Spleen (tissue), 11 donors: ENCODE results near the gene STAT6. TPM values are rescaled to one million over a fixed set of nuclear protein-coding genes. Genes with fewer than 3 reads are reported as not detected.
A peak's percentile ranks its signal among the peaks of the same experiment; 100 is the strongest.

Experiments
- DNase-seq: peaks from one replicate; pipeline ENCODE4 v3.0.0-alpha.2; 2020
- H3K27ac ChIP-seq, 8 donors: fragments of 200-600 bp; sonication (generic) in 7 of 8; 1 replicate in 4 of 8; 2 replicates in 4 of 8; pipeline versions ENCODE4 v1.5.0 to v1.8.0; 2016 to 2021; ENCODE audit warnings: inconsistent platforms in 4 of 8, mild to moderate bottlenecking in 4 of 8, moderate library complexity in 1 of 8
- H3K27me3 ChIP-seq, 7 donors: fragments of 200-600 bp; sonication (generic) in 6 of 7; replicated peaks in 1 of 7; 1 replicate in 4 of 7; 2 replicates in 3 of 7; pipeline versions ENCODE4 v1.5.0 to v1.8.0; 2016 to 2021; ENCODE audit warnings: inconsistent platforms in 3 of 7, mild to moderate bottlenecking in 1 of 7
- H3K36me3 ChIP-seq, 6 donors: fragments of 200-600 bp; sonication (generic) in 5 of 6; 1 replicate in 4 of 6; 2 replicates in 2 of 6; pipeline versions ENCODE4 v1.5.0 to v1.8.0; 2016 to 2021; ENCODE audit warnings: inconsistent platforms in 2 of 6
- H3K4me1 ChIP-seq, 6 donors: fragments of 200-600 bp; sonication (generic) in 5 of 6; 1 replicate in 3 of 6; 2 replicates in 3 of 6; pipeline versions ENCODE4 v1.5.0 to v1.8.0; 2016 to 2021; ENCODE audit warnings: inconsistent platforms in 3 of 6
- H3K4me3 ChIP-seq, 8 donors: fragments of 200-600 bp; sonication (generic) in 7 of 8; 1 replicate in 4 of 8; 2 replicates in 4 of 8; pipeline versions ENCODE4 v1.5.0 to v1.8.0; 2016 to 2021; ENCODE audit warnings: inconsistent platforms in 4 of 8, mild to moderate bottlenecking in 4 of 8, moderate library complexity in 2 of 8
- H3K9me3 ChIP-seq, 8 donors: fragments of 200-600 bp; sonication (generic) in 7 of 8; 1 replicate in 4 of 8; 2 replicates in 4 of 8; pipeline versions ENCODE4 v1.5.0 to v1.8.0; 2016 to 2021; ENCODE audit warnings: inconsistent platforms in 4 of 8
- CTCF ChIP-seq, 11 experiments: fragments of 200-600 bp in 7 of 11; fragments of 450-650 bp in 4 of 11; sonication (generic) in 4 of 11; IDR thresholded peaks in 8 of 11; conservative IDR thresholded peaks in 3 of 11; 1 replicate in 7 of 11; 2 replicates in 4 of 11; pipeline versions ENCODE4 v1.4.0 to v1.8.0; 2016 to 2021; ENCODE audit warnings: antibody characterized with exemption in 11 of 11, inconsistent platforms in 4 of 11, mild to moderate bottlenecking in 1 of 11
- POLR2A ChIP-seq, 3 donors: fragments of 450-650 bp; IDR thresholded peaks; one replicate each; pipeline ENCODE4 v1.5.1; 2017; ENCODE audit warnings: antibody characterized with exemption in 3 of 3, mild to moderate bottlenecking in 1 of 3
- POLR2AphosphoS5 ChIP-seq, 3 donors: sonication (generic); formaldehyde crosslinking; IDR thresholded peaks; one replicate each; pipeline ENCODE4 v1.5.1; 2017; ENCODE audit warnings: antibody characterized with exemption in 3 of 3
- WGBS, 5 donors: extraction: QIAGEN DNeasy Blood & Tissue Kit in 3 of 5; methylation state at CpG; one replicate each; pipeline versions ENCODE4 v1.1.5 to v1.1.7; 2013 to 2018; 5-methylcytosine and 5-hydroxymethylcytosine counted together
- intact Hi-C: fragments of 100-400 bp; cut with DNase I; formaldehyde crosslinking; loops from one replicate; pipeline ENCODE4 v1.15.0; 2023; ENCODE audit warnings: low total_unique reads
- polyA plus RNA-seq, 3 donors: library from polyadenylated mRNA; stranded (reverse); fragments of 200-250 nt; gene quantifications; one replicate each; pipeline ENCODE4 v1.2.1, GENCODE V29; 2013
- total RNA-seq, 7 donors: library from RNA; depleted of rRNA in 3 of 7; stranded (reverse); fragments of >200 nt in 3 of 7; fragmentation: NEBNext Ultra II Directional in 4 of 7; extraction: Animal tissue kit (Norgen Biotek cat#: 25700) in 4 of 7; gene quantifications; one replicate each; pipeline versions ENCODE4 v1.1.0 to v1.2.1, GENCODE V29; 2016 to 2021
- donor health status: healthy with polysubstance abuse.
- donor health status: DM: no; HTN: no; CAD: no; lungs with moderate emphysema.
- donor health status: DM: no; HTN: no; CAD: no.
- donor health status: Bipolar disorder and iron deficiency.
- donor health status: healthy.
- donor health status: DM: no; HTN: no; CAD: no.
- donor health status: DM: yes; HTN: yes; CAD: no.

The STAT6 gene
- total and polyA plus RNA-seq, 10 donors: 140 to 336 (median 276) TPM

GRCh38 chr12:57066245-57066644 is 44.9 kb downstream of the STAT6 start:
- intact Hi-C loops: loop anchor here (10.0 kb wide), 1 partner anchor 311 kb away; the partner anchor contains the start of gene PRIM1
- Histone ChIP-seq H3K27me3 (no peaks in the 10 kb centered on the region), H3K36me3 (peaks cover 0 to 48% (median 16%) of the 10 kb centered on the region in 6 donors), H3K4me3 (no peak overlapping the region), H3K4me1 (peaks cover 16 to 52% (median 34%) of the 10 kb centered on the region in 6 donors), H3K27ac (peak overlapping the region in 6 of 8 donors; percentile 13 to 85 (median 21)), H3K9me3 (no peaks in the 10 kb centered on the region)
- 76 to 91% (median 81%) methylated on average over 2 of the region's 2 CpGs for WGBS, 5 donors
- TF ChIP-seq POLR2A (IDR thresholded peaks at IDR 0.05): no peak
- no peak for TF ChIP-seq POLR2AphosphoS5 (IDR thresholded peaks at IDR 0.05)
- TF ChIP-seq CTCF (IDR thresholded peaks at IDR 0.05 in 8 of 11, conservative IDR thresholded peaks at IDR 0.05 in 3 of 11): no peak
- DNase-seq: no peak

- no peak for DNase-seq
- H3K4me1 ChIP-seq: peaks cover 8 to 48% (median 23%) of the 10 kb centered on the region in 6 donors
These were observed 47.0 kb downstream of the STAT6 start for GRCh38 chr12:57063991-57064685.

GRCh38 chr12:57058454-57058853 is 52.7 kb downstream of the STAT6 start:
- peak overlapping the region in 4 of 8 donors; percentile 61 to 75 (median 67) for H3K27ac ChIP-seq
- peaks cover 0 to 57% (median 9%) of the 10 kb centered on the region in 6 donors for H3K36me3 ChIP-seq
- WGBS, 5 donors: 62 to 87% (median 79%) methylated on average over 1 of the region's 1 CpG
- TF ChIP-seq CTCF (IDR thresholded peaks at IDR 0.05 in 8 of 11, conservative IDR thresholded peaks at IDR 0.05 in 3 of 11) (no peak), POLR2A (IDR thresholded peaks at IDR 0.05) (no peak), POLR2AphosphoS5 (IDR thresholded peaks at IDR 0.05) (no peak)
- H3K4me3 ChIP-seq: no peak overlapping the region
- intact Hi-C loops: loop anchor here (5.0 kb wide), 1 partner anchor 41 kb away; the partner anchor contains the start of gene TAC3
- H3K4me1 ChIP-seq: peaks cover 0 to 62% (median 26%) of the 10 kb centered on the region in 6 donors
- DNase-seq: no peak
- no peaks in the 10 kb centered on the region for H3K27me3 ChIP-seq
- no peaks in the 10 kb centered on the region for H3K9me3 ChIP-seq

More at GRCh38 chr12:57063991-57064685, 47.0 kb downstream of the STAT6 start:
- Histone ChIP-seq H3K27me3 (no peaks in the 10 kb centered on the region), H3K27ac (peak overlapping the region; percentile 57 to 85 (median 78)), H3K4me3 (peak overlapping the region in 1 of 8 donors; percentile 1), H3K36me3 (peaks cover 0 to 52% (median 15%) of the 10 kb centered on the region in 6 donors), H3K9me3 (no peaks in the 10 kb centered on the region)
- intact Hi-C loops: loop anchor here (5.0 to 10.0 kb wide), 2 partner anchors 57 to 309 kb away; partner anchors contain the start of genes PRIM1 and ZBTB39
- WGBS, 5 donors: 27 to 45% (median 40%) methylated on average over 5 of the region's 5 CpGs
- no peak for TF ChIP-seq POLR2A (IDR thresholded peaks at IDR 0.05)
- TF ChIP-seq CTCF (IDR thresholded peaks at IDR 0.05 in 8 of 11, conservative IDR thresholded peaks at IDR 0.05 in 3 of 11): no peak
- no peak for TF ChIP-seq POLR2AphosphoS5 (IDR thresholded peaks at IDR 0.05)
